Left lung (tissue), 10 donors: ENCODE results near the gene NYAP2. TPM values are rescaled to one million over a fixed set of nuclear protein-coding genes. Genes with fewer than 3 reads are reported as not detected.

Experiments used
- ATAC-seq: fragments of 200-7000 bp; cut with Tn5 transposase; one replicate; pipeline ENCODE4 v1.9.1; 2020; ENCODE audit warnings: moderate library complexity
- DNase-seq, 4 donors: peaks; one replicate each; pipeline ENCODE4 v3.0.0-alpha.2; 2013 to 2020
- H3K27ac ChIP-seq, 2 donors: fragments of 200-600 bp; sonication (generic) in 1 of 2; one replicate each; pipeline versions ENCODE4 v1.5.0 to v1.8.0; 2020 to 2021
- H3K27me3 ChIP-seq, 2 donors: fragments of 200-600 bp; sonication (generic) in 1 of 2; one replicate each; pipeline versions ENCODE4 v1.5.0 to v1.8.0; 2020 to 2021
- H3K36me3 ChIP-seq, 2 donors: fragments of 200-600 bp; sonication (generic) in 1 of 2; one replicate each; pipeline versions ENCODE4 v1.5.0 to v1.8.0; 2020 to 2021
- H3K4me1 ChIP-seq, 2 donors: fragments of 200-600 bp; one replicate each; pipeline ENCODE4 v1.8.0; 2021
- H3K4me3 ChIP-seq, 2 donors: fragments of 200-600 bp; sonication (generic) in 1 of 2; one replicate each; pipeline versions ENCODE4 v1.5.0 to v1.8.0; 2020 to 2021; ENCODE audit warnings: mild to moderate bottlenecking in 1 of 2
- H3K9me3 ChIP-seq, 2 donors: fragments of 200-600 bp; sonication (generic) in 1 of 2; one replicate each; pipeline versions ENCODE4 v1.5.0 to v1.8.0; 2020 to 2021
- CTCF ChIP-seq, 2 donors: fragments of 200-600 bp; sonication (generic) in 1 of 2; IDR thresholded peaks; one replicate each; pipeline versions ENCODE4 v1.5.0 to v1.8.0; 2021; ENCODE audit warnings: antibody characterized with exemption in 2 of 2
- intact Hi-C, 2 donors: fragments of 100-400 bp; cut with DNase I; formaldehyde crosslinking; loops; one replicate each; pipeline versions ENCODE4 v1.11.2 to v1.14.2; 2022
- polyA plus RNA-seq, 6 donors: library from polyadenylated mRNA; unstranded; fragments of 120-200 nt; gene quantifications; one replicate each; pipeline ENCODE4 v1.2.1, GENCODE V29; 2013; ENCODE audit not compliant: insufficient read length in 6 of 6
- total RNA-seq, 2 donors: library from RNA; stranded (reverse); fragmentation: NEBNext Ultra II Directional; extraction: Animal tissue kit (Norgen Biotek cat#: 25700); gene quantifications; one replicate each; pipeline ENCODE4 v1.2.1, GENCODE V29; 2021
- donor health status: DM: no; HTN: yes; CAD: no.
- donor health status: DM: no; HTN: no; CAD: no.

NYAP2 gene
- total and polyA plus RNA-seq, 8 donors: 0.04 to 1.0 (median 0.07) TPM

DNA sequence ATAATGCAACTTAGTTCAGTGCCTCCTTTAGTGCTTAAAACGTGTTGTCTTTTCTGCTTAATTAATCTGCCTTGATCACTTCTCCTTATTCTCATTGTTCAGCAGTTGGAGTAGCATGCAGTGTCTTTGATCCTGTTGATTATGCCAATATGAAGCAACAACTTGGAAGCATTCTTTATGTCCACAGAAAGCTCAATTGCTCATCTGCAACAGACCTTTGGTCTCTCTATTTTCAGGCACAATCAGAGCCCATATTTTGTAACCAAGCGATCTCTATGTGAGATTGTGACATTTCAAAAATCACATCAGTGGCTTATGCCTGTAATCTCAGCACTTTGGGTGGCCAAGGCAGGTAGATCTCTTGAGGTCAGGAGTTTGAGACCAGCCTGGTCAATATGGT lies 217.3 kb downstream of the NYAP2 start:
- Histone ChIP-seq H3K4me3 (no peak overlapping the region), H3K27ac (no peak overlapping the region), H3K9me3 (no peaks in the 10 kb centered on the region), H3K27me3 (no peaks in the 10 kb centered on the region), H3K36me3 (no peaks in the 10 kb centered on the region), H3K4me1 (no peaks in the 10 kb centered on the region)
- no peak for TF ChIP-seq CTCF (IDR thresholded peaks at IDR 0.05)
- DNase-seq (no peak), ATAC-seq (no peak)
- intact Hi-C loops: no loop called here

DNA sequence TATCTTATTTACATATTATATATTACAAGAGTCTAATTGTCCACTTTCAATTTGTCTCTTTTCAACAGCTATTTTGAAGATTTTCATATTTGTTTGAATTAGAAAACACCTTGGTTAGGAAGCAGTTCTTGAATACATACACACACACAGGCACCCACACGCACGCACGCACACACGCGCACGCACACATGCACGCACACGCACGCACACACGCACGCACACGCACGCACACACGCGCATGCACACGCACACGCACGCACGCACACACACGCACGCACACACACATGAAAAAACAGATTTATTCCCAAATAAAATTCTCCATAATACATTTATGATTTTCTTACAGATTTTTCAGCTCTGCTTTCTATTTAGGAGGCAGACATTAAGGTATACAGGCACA lies 220.7 kb downstream of the NYAP2 start:
- no peaks in the 10 kb centered on the region for H3K9me3 ChIP-seq
- no peak overlapping the region for H3K4me3 ChIP-seq
- ATAC-seq: no peak
- intact Hi-C loops: no loop called here
- no peaks in the 10 kb centered on the region for H3K4me1 ChIP-seq
- H3K27ac ChIP-seq: no peak overlapping the region
- H3K27me3 ChIP-seq: no peaks in the 10 kb centered on the region
- DNase-seq: no peak
- no peaks in the 10 kb centered on the region for H3K36me3 ChIP-seq
- no peak for TF ChIP-seq CTCF (IDR thresholded peaks at IDR 0.05)

GRCh38 chr2:225630824-225631533 lies 231.5 kb downstream of the NYAP2 start:
- no peak for DNase-seq
- Histone ChIP-seq H3K9me3 (no peaks in the 10 kb centered on the region), H3K27ac (no peak overlapping the region), H3K4me1 (no peaks in the 10 kb centered on the region), H3K36me3 (no peaks in the 10 kb centered on the region), H3K4me3 (no peak overlapping the region), H3K27me3 (no peaks in the 10 kb centered on the region)
- TF ChIP-seq CTCF (IDR thresholded peaks at IDR 0.05): no peak
- intact Hi-C loops: no loop called here
- ATAC-seq: no peak

GRCh38 chr2:225632351-225632750 lies 232.8 kb downstream of the NYAP2 start:
- Histone ChIP-seq H3K4me3 (no peak overlapping the region), H3K36me3 (no peaks in the 10 kb centered on the region), H3K27me3 (no peaks in the 10 kb centered on the region), H3K4me1 (no peaks in the 10 kb centered on the region), H3K27ac (no peak overlapping the region), H3K9me3 (no peaks in the 10 kb centered on the region)
- intact Hi-C loops: no loop called here
- ATAC-seq: no peak
- DNase-seq: no peak
- TF ChIP-seq CTCF (IDR thresholded peaks at IDR 0.05): no peak

DNA sequence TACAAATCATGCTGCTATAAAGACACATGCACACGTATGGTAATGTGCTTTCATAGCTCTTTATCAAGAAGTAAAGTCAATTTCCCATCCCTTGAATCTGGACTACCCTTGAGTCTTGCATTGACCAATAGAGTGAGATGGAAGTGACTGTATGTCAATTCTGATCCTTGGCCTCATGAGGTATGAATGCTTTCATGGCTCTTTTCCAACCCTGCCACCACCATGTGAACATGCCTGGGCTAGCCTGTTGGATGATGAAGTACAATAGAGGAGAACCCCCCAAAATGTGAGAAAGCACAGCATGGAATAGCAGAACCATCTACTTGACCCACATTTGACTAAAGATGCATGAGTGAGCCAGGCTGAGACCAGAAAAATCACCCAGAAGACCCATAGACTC lies 237.0 kb downstream of the NYAP2 start:
- ATAC-seq (no peak), DNase-seq (no peak)
- H3K36me3 ChIP-seq: no peaks in the 10 kb centered on the region
- H3K27me3 ChIP-seq: no peaks in the 10 kb centered on the region
- no peaks in the 10 kb centered on the region for H3K9me3 ChIP-seq
- intact Hi-C loops: no loop called here
- no peak overlapping the region for H3K4me3 ChIP-seq
- TF ChIP-seq CTCF (IDR thresholded peaks at IDR 0.05): no peak
- no peak overlapping the region for H3K27ac ChIP-seq
- H3K4me1 ChIP-seq: no peaks in the 10 kb centered on the region
